HUES48 (cell line): ENCODE data around the gene MAGI1.

ENCODE experiments used
- H3K27ac ChIP-seq: one replicate; pipeline ENCODE4 v1.7.0; 2013; ENCODE audit warnings: low read depth, low read length, inconsistent platforms
- H3K27me3 ChIP-seq: 2 replicates; pipeline ENCODE4 v1.6.1; 2013; ENCODE audit warnings: mild to moderate bottlenecking, low read length; ENCODE audit not compliant: control insufficient read depth, insufficient read depth
- H3K36me3 ChIP-seq: 2 replicates; pipeline ENCODE4 v1.6.1; 2013; ENCODE audit warnings: low read length; ENCODE audit not compliant: control insufficient read depth, insufficient read depth
- H3K4me1 ChIP-seq: 2 replicates; pipeline ENCODE4 v1.6.1; 2013; ENCODE audit warnings: mild to moderate bottlenecking, low read length; ENCODE audit not compliant: control insufficient read depth, insufficient read depth
- H3K4me3 ChIP-seq: 2 replicates; pipeline ENCODE4 v1.5.1; 2013; ENCODE audit warnings: mild to moderate bottlenecking, low read depth, low read length
- H3K9ac ChIP-seq: 2 replicates; pipeline ENCODE4 v1.6.1; 2013; ENCODE audit warnings: mild to moderate bottlenecking, low read depth, low read length, moderate library complexity
- H3K9me3 ChIP-seq: 2 replicates; pipeline ENCODE4 v1.6.1; 2013; ENCODE audit warnings: low read length; ENCODE audit not compliant: control insufficient read depth, insufficient read depth

Gene MAGI1

GRCh38 chr3:65485826-65486469 is 552.8 kb downstream of the MAGI1 start:
- Histone ChIP-seq H3K36me3 (0 out of 2 replicates have a peak, but pooled peaks cover 3% of the 10 kb centered on the region), H3K27me3 (no peaks in the 10 kb centered on the region), H3K4me3 (no peak overlapping the region), H3K4me1 (peaks cover 61% of the 10 kb centered on the region), H3K9me3 (no peaks in the 10 kb centered on the region), H3K9ac (no peak overlapping the region), H3K27ac (peak overlapping the region; percentile 1)

DNA sequence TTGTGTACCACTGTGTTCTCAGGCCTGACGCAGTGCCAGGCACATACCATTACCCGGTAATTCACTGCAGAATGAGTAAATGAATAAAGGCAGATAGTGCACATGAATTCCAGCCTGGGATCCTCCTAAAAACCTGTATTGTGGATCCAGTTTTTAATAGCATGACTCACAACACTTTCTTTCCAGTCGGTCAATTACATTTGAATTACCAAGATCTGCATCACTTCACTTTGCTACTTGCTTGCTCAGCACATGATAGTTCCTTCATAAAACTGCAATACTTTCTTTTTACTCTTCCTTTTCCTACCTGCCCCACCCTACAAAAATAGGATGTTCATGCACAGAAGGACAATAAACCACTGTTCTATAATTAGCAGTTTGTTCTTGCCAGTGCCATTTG is 553.8 kb downstream of the MAGI1 start:
- H3K4me3 ChIP-seq: no peak overlapping the region; the same call in 1 of the 2 replicates
- H3K4me1 ChIP-seq: peaks cover 66% of the 10 kb centered on the region
- H3K36me3 ChIP-seq: 0 out of 2 replicates have a peak, but pooled peaks cover 3% of the 10 kb centered on the region
- H3K9ac ChIP-seq: no peak overlapping the region; the same call in 1 of the 2 replicates
- peak overlapping the region; percentile 31 for H3K27ac ChIP-seq
- no peaks in the 10 kb centered on the region for H3K27me3 ChIP-seq
- H3K9me3 ChIP-seq: no peaks in the 10 kb centered on the region

GRCh38 chr3:65483480-65483879 is 555.2 kb downstream of the MAGI1 start:
- peak overlapping the region; percentile 39 for H3K27ac ChIP-seq
- no peak overlapping the region for H3K9ac ChIP-seq
- H3K9me3 ChIP-seq: no peaks in the 10 kb centered on the region
- no peaks in the 10 kb centered on the region for H3K36me3 ChIP-seq
- peak overlapping the region; percentile 28; the same call in 1 of the 2 replicates for H3K4me3 ChIP-seq
- peaks cover 80% of the 10 kb centered on the region for H3K4me1 ChIP-seq
- H3K27me3 ChIP-seq: no peaks in the 10 kb centered on the region

GRCh38 chr3:65483011-65483410 is 555.7 kb downstream of the MAGI1 start:
- H3K9ac ChIP-seq: no peak overlapping the region
- H3K27ac ChIP-seq: no peak overlapping the region
- H3K27me3 ChIP-seq: no peaks in the 10 kb centered on the region
- H3K36me3 ChIP-seq: no peaks in the 10 kb centered on the region
- no peaks in the 10 kb centered on the region for H3K9me3 ChIP-seq
- H3K4me3 ChIP-seq: 0 out of 2 replicates have a peak overlapping the region, but pooled peaks have one; percentile 28
- H3K4me1 ChIP-seq: peaks cover 84% of the 10 kb centered on the region

DNA sequence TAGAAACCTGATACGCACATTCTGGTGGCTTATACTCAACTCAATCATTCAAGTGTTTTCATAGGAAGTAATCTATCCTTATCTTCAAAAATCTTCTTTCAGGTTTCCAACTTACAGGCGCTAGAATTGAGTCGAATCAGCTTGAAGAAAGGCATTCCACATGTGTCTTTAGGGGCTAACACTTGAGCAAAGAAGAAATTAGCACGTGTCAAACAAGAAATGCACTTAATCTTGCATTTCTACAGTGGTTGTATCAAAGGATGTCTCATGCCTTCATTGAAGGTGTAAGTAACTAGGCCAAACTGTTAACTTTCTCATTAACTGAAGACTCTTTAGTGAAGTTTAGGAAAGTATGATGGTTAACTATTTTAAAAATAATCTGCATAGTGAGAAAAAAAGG is 557.6 kb downstream of the MAGI1 start:
- H3K27ac ChIP-seq: no peak overlapping the region
- H3K9me3 ChIP-seq: no peaks in the 10 kb centered on the region
- H3K4me1 ChIP-seq: peaks cover 85% of the 10 kb centered on the region
- no peak overlapping the region for H3K9ac ChIP-seq
- peaks cover 2% of the 10 kb centered on the region; the same call in 1 of the 2 replicates for H3K36me3 ChIP-seq
- no peaks in the 10 kb centered on the region for H3K27me3 ChIP-seq
- H3K4me3 ChIP-seq: no peak overlapping the region

GRCh38 chr3:65479990-65480389 is 558.7 kb downstream of the MAGI1 start:
- Histone ChIP-seq H3K4me3 (no peak overlapping the region), H3K4me1 (peaks cover 74% of the 10 kb centered on the region), H3K9me3 (no peaks in the 10 kb centered on the region), H3K27me3 (no peaks in the 10 kb centered on the region), H3K27ac (peak overlapping the region; percentile 5), H3K9ac (no peak overlapping the region), H3K36me3 (peaks cover 9% of the 10 kb centered on the region)

- Histone ChIP-seq H3K4me1 (peaks cover 66% of the 10 kb centered on the region), H3K27me3 (no peaks in the 10 kb centered on the region), H3K9me3 (no peaks in the 10 kb centered on the region), H3K4me3 (peak overlapping the region; percentile 30), H3K27ac (peak overlapping the region; percentile 83), H3K36me3 (peaks cover 9% of the 10 kb centered on the region), H3K9ac (no peak overlapping the region)
Measured at GRCh38 chr3:65478551-65479500, 559.9 kb downstream of the MAGI1 start.

DNA sequence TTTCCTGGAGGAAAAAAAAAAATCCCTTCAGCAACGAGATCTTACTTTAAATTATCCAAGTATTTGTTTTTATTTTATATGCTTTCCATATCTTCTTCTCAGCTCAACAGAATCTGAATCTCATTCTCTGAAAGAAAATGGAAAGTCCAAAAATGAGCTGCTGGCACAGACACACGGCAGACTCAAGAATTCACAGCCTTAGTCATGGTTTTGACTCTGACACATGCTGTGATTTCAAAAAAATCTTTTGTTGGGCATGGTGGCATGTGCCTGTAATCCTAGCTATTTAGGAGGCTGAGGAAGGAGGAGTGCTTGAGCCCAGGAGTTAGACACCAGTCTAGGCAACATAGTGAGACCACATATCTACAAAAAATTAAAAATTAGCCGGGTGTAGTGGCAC is 565.0 kb downstream of the MAGI1 start:
- Histone ChIP-seq H3K27me3 (no peaks in the 10 kb centered on the region), H3K9me3 (no peaks in the 10 kb centered on the region), H3K27ac (no peak overlapping the region), H3K4me1 (peaks cover 21% of the 10 kb centered on the region), H3K4me3 (no peak overlapping the region), H3K36me3 (peaks cover 12% of the 10 kb centered on the region), H3K9ac (no peak overlapping the region)

GRCh38 chr3:65472501-65472900 is 566.2 kb downstream of the MAGI1 start:
- peaks cover 12% of the 10 kb centered on the region for H3K36me3 ChIP-seq
- H3K9ac ChIP-seq: no peak overlapping the region
- no peak overlapping the region for H3K4me3 ChIP-seq
- H3K9me3 ChIP-seq: no peaks in the 10 kb centered on the region
- no peak overlapping the region for H3K27ac ChIP-seq
- H3K27me3 ChIP-seq: no peaks in the 10 kb centered on the region
- peaks cover 12% of the 10 kb centered on the region; the same call in 1 of the 2 replicates for H3K4me1 ChIP-seq

GRCh38 chr3:65466300-65466988 is 572.3 kb downstream of the MAGI1 start:
- Histone ChIP-seq H3K4me3 (no peak overlapping the region), H3K9me3 (no peaks in the 10 kb centered on the region), H3K9ac (no peak overlapping the region), H3K4me1 (peaks cover 13% of the 10 kb centered on the region), H3K36me3 (peaks cover 4% of the 10 kb centered on the region; the same call in 1 of the 2 replicates), H3K27me3 (no peaks in the 10 kb centered on the region), H3K27ac (peak overlapping the region; percentile 51)
